SK-N-SH (cell line): ENCODE data around the gene TMEM218. TPM values are rescaled to one million over a fixed set of nuclear protein-coding genes. Genes with fewer than 3 reads are reported as not detected.

Experiments
- CTCF ChIA-PET: fragments of 300-600, 350-600 bp; formaldehyde crosslinking; extraction: SDS; loops from one replicate; lab custom pipeline; 2021; lab: Yijun Ruan, JAX
- POLR2A ChIA-PET: fragments of 350-600 bp; sonication (Branson Sonifier 250); formaldehyde crosslinking; extraction: SDS; loops from one replicate; lab custom pipeline; 2020; ENCODE audit warnings: antibody characterized with exemption, inconsistent platforms; lab: Yijun Ruan, JAX
- DNase-seq: peaks from one replicate; pipeline ENCODE4 v3.0.0; 2012
- H2AFZ ChIP-seq: fragments of 200-600 bp; sonication (generic); 2 replicates; pipeline ENCODE4 v1.8.1; 2016; ENCODE audit warnings: antibody characterized with exemption, mild to moderate bottlenecking, low read depth
- H3F3A ChIP-seq: fragments of 200-600 bp; sonication (generic); replicated peaks from 2 replicates; pipeline ENCODE3; 2016; ENCODE audit warnings: antibody characterized with exemption, mild to moderate bottlenecking; ENCODE audit not compliant: insufficient read depth
- H3K27ac ChIP-seq, 2 experiments: fragments of 200-500 bp in 1 of 2; fragments of 200-600 bp in 1 of 2; sonication (Bioruptor generic) in 1 of 2; sonication (generic), shearing (Covaris generic) in 1 of 2; 2 replicates each; pipeline versions ENCODE4 v1.5.1 to v1.6.1; 2014 to 2016; ENCODE audit warnings: low read depth in 2 of 2, inconsistent platforms in 1 of 2, low read length in 1 of 2, mild to moderate bottlenecking in 1 of 2, mixed read lengths in 1 of 2
- H3K27me3 ChIP-seq: fragments of 200-600 bp; sonication (generic), shearing (Covaris generic); 2 replicates; pipeline ENCODE4 v1.6.1; 2016; ENCODE audit warnings: mixed run types; ENCODE audit not compliant: insufficient read depth
- H3K36me3 ChIP-seq, 2 experiments: fragments of 200-500 bp in 1 of 2; fragments of 200-600 bp in 1 of 2; sonication (Bioruptor generic) in 1 of 2; sonication (generic) in 1 of 2; replicated peaks in 1 of 2; 2 replicates each; pipeline versions ENCODE3 to v1.5.1; 2014 to 2016; ENCODE audit warnings: low read length in 1 of 2, mild to moderate bottlenecking in 1 of 2; ENCODE audit not compliant: insufficient read depth in 2 of 2, control insufficient read depth in 1 of 2
- H3K4me1 ChIP-seq, 2 experiments: fragments of 200-500 bp in 1 of 2; fragments of 200-600 bp in 1 of 2; sonication (Bioruptor generic) in 1 of 2; sonication (generic), shearing (Covaris generic) in 1 of 2; 2 replicates each; pipeline versions ENCODE4 v1.5.1 to v1.6.1; 2014 to 2016; ENCODE audit warnings: low read depth in 1 of 2, low read length in 1 of 2, mixed run types in 1 of 2; ENCODE audit not compliant: insufficient read depth in 2 of 2, control insufficient read depth in 1 of 2
- H3K4me2 ChIP-seq: fragments of 200-600 bp; sonication (generic), shearing (Covaris generic); 2 replicates; pipeline ENCODE4 v1.6.1; 2017; ENCODE audit warnings: mixed run types
- H3K4me3 ChIP-seq, 2 experiments: fragments of 200-500 bp in 1 of 2; fragments of 200-600 bp in 1 of 2; sonication (Bioruptor generic) in 1 of 2; sonication (generic), shearing (Covaris generic) in 1 of 2; 2 replicates each; pipeline versions ENCODE4 v1.5.1 to v1.8.1; 2014 to 2016; ENCODE audit warnings: low read depth in 2 of 2, inconsistent platforms in 1 of 2, low read length in 1 of 2, mild to moderate bottlenecking in 1 of 2, mixed read lengths in 1 of 2, moderate library complexity in 1 of 2
- H3K79me2 ChIP-seq: fragments of 200-600 bp; sonication (generic); 2 replicates; pipeline ENCODE4 v1.8.1; 2017; ENCODE audit warnings: mild to moderate bottlenecking; ENCODE audit not compliant: insufficient read depth
- H3K9ac ChIP-seq: fragments of 200-600 bp; sonication (generic); 2 replicates; pipeline ENCODE4 v1.6.1; 2017; ENCODE audit warnings: mixed run types
- H3K9me2 ChIP-seq: fragments of 200-600 bp; sonication (generic); 2 replicates; pipeline ENCODE4 v1.6.1; 2017; ENCODE audit warnings: mixed run types
- H3K9me3 ChIP-seq: fragments of 200-600 bp; sonication (generic); 2 replicates; pipeline ENCODE4 v1.6.1; 2017; ENCODE audit warnings: mixed run types, mild to moderate bottlenecking, moderate library complexity
- H4K20me1 ChIP-seq: fragments of 200-600 bp; sonication (generic); 2 replicates; pipeline ENCODE4 v1.6.1; 2017; ENCODE audit warnings: mild to moderate bottlenecking, mixed run types; ENCODE audit not compliant: insufficient read depth
- CHD2 ChIP-seq: fragments of 150-350 bp; IDR thresholded peaks from 2 replicates; pipeline ENCODE4 v1.6.1; 2018; ENCODE audit warnings: low read length; ENCODE audit not compliant: partially characterized antibody
- ELF1 ChIP-seq: IDR thresholded peaks from 2 replicates; pipeline ENCODE4 v1.4.0; 2012
- EZH2phosphoT487 ChIP-seq: fragments of 200-600 bp; sonication (generic); IDR thresholded peaks from 2 replicates; pipeline ENCODE4 v1.6.1; 2017; ENCODE audit warnings: low read depth, mixed run types, mild to moderate bottlenecking, antibody characterized with exemption, moderate library complexity, borderline replicate concordance
- FOSL2 ChIP-seq: IDR thresholded peaks from 2 replicates; pipeline ENCODE4 v1.4.0; 2012; ENCODE audit warnings: low read depth, mild to moderate bottlenecking, moderate library complexity, borderline replicate concordance
- FOXJ3 ChIP-seq: sonication (generic); formaldehyde crosslinking; IDR thresholded peaks from 2 replicates; pipeline ENCODE4 v1.5.1; 2020; ENCODE audit warnings: mild to moderate bottlenecking, missing genetic modification reagents
- FOXM1 ChIP-seq: IDR thresholded peaks from 2 replicates; pipeline ENCODE4 v1.4.0; 2012; ENCODE audit warnings: low read depth, mild to moderate bottlenecking
- GABPA ChIP-seq: IDR thresholded peaks from 2 replicates; pipeline ENCODE4 v1.4.0; 2012; ENCODE audit warnings: low read depth, mild to moderate bottlenecking
- GATA2 ChIP-seq: sonication (generic); formaldehyde crosslinking; IDR thresholded peaks from 2 replicates; pipeline ENCODE4 v1.5.0; 2020; ENCODE audit warnings: mild to moderate bottlenecking, missing genetic modification reagents
- MXI1 ChIP-seq: IDR thresholded peaks from 2 replicates; pipeline ENCODE4 v1.6.1; 2012; ENCODE audit warnings: mild to moderate bottlenecking, low read depth, low read length, improper control_type of control experiment
- NRF1 ChIP-seq: IDR thresholded peaks from 2 replicates; pipeline ENCODE4 v1.6.1; 2012; ENCODE audit warnings: low read depth, mild to moderate bottlenecking, low read length
- POLR2AphosphoS5 ChIP-seq: IDR thresholded peaks from 2 replicates; pipeline ENCODE4 v1.6.1; 2012; ENCODE audit warnings: low read depth, low read length
- RAD21 ChIP-seq: IDR thresholded peaks from 2 replicates; pipeline ENCODE4 v1.6.1; 2012; ENCODE audit warnings: mild to moderate bottlenecking, low read length
- RCOR1 ChIP-seq: fragments of 150-350 bp; IDR thresholded peaks from 2 replicates; pipeline ENCODE4 v1.6.1; 2017; ENCODE audit warnings: antibody characterized with exemption, low read length
- RFX5 ChIP-seq: IDR thresholded peaks from 2 replicates; pipeline ENCODE4 v1.6.1; 2012; ENCODE audit warnings: mild to moderate bottlenecking, improper control_type of control experiment, low read length
- SIN3A ChIP-seq: IDR thresholded peaks from 2 replicates; pipeline ENCODE4 v1.6.1; 2012; ENCODE audit warnings: low read depth, mild to moderate bottlenecking, low read length, moderate library complexity, borderline replicate concordance
- SMC3 ChIP-seq: IDR thresholded peaks from 2 replicates; pipeline ENCODE4 v1.6.1; 2012; ENCODE audit warnings: low read depth, low read length, improper control_type of control experiment
- TCF12 ChIP-seq: IDR thresholded peaks from 2 replicates; pipeline ENCODE4 v1.4.0; 2012
- WGBS: methylation state at CpG from one replicate; pipeline ENCODE4 v1.1.6; 2017; ENCODE audit warnings: low lambda C conversion rate; 5-methylcytosine and 5-hydroxymethylcytosine counted together
- polyA plus RNA-seq, 3 experiments: library from polyadenylated mRNA; depleted of rRNA; stranded (reverse); fragments of >200 nt; gene quantifications; 2 replicates each; pipeline ENCODE4 v1.2.3, GENCODE V29; 2012
- TF ChIP-seq, protein P1 (sequence below): IDR thresholded peaks from 2 replicates; pipeline ENCODE4 v1.6.1; 2012; ENCODE audit warnings: mild to moderate bottlenecking, low read depth, low read length, moderate library complexity
- TF ChIP-seq, protein P2 (sequence below): fragments of 150-350 bp; IDR thresholded peaks from 2 replicates; pipeline ENCODE4 v1.6.1; 2017; ENCODE audit warnings: antibody characterized with exemption, low read length, low read depth, borderline replicate concordance
- TF ChIP-seq, protein P3 (sequence below): IDR thresholded peaks from 2 replicates; pipeline ENCODE4 v1.4.0; 2012; ENCODE audit warnings: low read depth, borderline replicate concordance
- TF ChIP-seq, protein P4 (sequence below): fragments of 150-350 bp; IDR thresholded peaks from 2 replicates; pipeline ENCODE4 v1.6.1; 2016; ENCODE audit warnings: mild to moderate bottlenecking, low read depth, low read length

TMEM218 gene
- polyA plus RNA-seq, 1 of the 3 experiments (the other 2 are of a cell fraction): 36.2 TPM

DNA sequence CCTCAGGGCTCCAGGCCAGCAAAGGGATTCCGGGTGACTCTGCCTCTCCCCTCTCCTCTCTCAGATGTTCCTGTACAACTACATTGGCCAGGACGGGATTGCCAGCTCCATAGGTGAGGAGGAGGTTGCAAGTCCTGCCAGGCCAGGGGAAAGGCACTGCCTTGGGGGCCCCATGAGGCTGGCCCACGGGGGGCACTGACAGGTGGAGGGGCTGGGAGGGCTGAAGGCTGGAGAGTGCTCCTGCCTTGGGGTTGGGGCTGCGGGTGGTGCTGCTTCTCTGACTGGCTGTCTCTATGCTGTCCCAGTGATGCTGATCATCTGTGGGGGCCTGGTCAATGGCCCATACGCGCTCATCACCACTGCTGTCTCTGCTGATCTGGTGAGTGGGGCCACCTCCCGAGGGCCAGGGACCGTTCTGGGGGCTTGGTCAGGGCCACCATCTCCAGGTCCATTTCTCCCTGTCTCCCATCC lies 26.6 kb downstream of the TMEM218 start (continued):
- no peak for TF ChIP-seq FOXJ3
- no peak for TF ChIP-seq GATA2 (CRISPR knock-in tag)
- TF ChIP-seq, protein P1, sequence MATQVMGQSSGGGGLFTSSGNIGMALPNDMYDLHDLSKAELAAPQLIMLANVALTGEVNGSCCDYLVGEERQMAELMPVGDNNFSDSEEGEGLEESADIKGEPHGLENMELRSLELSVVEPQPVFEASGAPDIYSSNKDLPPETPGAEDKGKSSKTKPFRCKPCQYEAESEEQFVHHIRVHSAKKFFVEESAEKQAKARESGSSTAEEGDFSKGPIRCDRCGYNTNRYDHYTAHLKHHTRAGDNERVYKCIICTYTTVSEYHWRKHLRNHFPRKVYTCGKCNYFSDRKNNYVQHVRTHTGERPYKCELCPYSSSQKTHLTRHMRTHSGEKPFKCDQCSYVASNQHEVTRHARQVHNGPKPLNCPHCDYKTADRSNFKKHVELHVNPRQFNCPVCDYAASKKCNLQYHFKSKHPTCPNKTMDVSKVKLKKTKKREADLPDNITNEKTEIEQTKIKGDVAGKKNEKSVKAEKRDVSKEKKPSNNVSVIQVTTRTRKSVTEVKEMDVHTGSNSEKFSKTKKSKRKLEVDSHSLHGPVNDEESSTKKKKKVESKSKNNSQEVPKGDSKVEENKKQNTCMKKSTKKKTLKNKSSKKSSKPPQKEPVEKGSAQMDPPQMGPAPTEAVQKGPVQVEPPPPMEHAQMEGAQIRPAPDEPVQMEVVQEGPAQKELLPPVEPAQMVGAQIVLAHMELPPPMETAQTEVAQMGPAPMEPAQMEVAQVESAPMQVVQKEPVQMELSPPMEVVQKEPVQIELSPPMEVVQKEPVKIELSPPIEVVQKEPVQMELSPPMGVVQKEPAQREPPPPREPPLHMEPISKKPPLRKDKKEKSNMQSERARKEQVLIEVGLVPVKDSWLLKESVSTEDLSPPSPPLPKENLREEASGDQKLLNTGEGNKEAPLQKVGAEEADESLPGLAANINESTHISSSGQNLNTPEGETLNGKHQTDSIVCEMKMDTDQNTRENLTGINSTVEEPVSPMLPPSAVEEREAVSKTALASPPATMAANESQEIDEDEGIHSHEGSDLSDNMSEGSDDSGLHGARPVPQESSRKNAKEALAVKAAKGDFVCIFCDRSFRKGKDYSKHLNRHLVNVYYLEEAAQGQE: no peak
- TF ChIP-seq, all 33 proteins: peak for 0

DNA sequence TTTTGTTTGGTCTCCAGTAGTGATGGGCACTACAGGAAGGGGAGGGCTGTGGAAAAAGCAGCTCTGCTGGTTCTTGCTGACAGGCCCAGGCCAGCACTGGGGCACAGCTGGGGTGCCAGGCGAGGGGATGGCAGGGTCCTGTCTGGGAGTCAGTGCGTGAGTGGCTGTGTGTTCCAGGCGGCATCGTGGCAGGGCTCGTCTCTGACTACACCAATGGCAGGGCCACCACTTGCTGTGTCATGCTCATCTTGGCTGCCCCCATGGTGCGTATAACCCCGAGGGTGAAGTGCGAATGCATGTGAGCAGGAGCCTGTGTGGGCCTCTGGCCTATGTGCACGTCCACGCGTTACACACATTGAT lies 27.4 kb downstream of the TMEM218 start:
- Histone ChIP-seq H2AFZ (no peak overlapping the region), H3K79me2 (no peaks in the 10 kb centered on the region), H3K9me3 (no peaks in the 10 kb centered on the region), H3K4me3 (no peak overlapping the region), H3K27ac (no peak overlapping the region), H3K9ac (no peak overlapping the region), H3K4me1 (no peaks in the 10 kb centered on the region), H3K36me3 (no peaks in the 10 kb centered on the region), H3K27me3 (no peaks in the 10 kb centered on the region), H3F3A (no peaks in the 10 kb centered on the region), H4K20me1 (no peaks in the 10 kb centered on the region), H3K9me2 (no peaks in the 10 kb centered on the region), H3K4me2 (no peak overlapping the region)
- TF ChIP-seq, protein P2, sequence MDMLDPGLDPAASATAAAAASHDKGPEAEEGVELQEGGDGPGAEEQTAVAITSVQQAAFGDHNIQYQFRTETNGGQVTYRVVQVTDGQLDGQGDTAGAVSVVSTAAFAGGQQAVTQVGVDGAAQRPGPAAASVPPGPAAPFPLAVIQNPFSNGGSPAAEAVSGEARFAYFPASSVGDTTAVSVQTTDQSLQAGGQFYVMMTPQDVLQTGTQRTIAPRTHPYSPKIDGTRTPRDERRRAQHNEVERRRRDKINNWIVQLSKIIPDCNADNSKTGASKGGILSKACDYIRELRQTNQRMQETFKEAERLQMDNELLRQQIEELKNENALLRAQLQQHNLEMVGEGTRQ: no peak
- TF ChIP-seq, protein P3, sequence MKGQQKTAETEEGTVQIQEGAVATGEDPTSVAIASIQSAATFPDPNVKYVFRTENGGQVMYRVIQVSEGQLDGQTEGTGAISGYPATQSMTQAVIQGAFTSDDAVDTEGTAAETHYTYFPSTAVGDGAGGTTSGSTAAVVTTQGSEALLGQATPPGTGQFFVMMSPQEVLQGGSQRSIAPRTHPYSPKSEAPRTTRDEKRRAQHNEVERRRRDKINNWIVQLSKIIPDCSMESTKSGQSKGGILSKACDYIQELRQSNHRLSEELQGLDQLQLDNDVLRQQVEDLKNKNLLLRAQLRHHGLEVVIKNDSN: no peak
- TF ChIP-seq FOXM1: no peak
- TF ChIP-seq, protein P4, sequence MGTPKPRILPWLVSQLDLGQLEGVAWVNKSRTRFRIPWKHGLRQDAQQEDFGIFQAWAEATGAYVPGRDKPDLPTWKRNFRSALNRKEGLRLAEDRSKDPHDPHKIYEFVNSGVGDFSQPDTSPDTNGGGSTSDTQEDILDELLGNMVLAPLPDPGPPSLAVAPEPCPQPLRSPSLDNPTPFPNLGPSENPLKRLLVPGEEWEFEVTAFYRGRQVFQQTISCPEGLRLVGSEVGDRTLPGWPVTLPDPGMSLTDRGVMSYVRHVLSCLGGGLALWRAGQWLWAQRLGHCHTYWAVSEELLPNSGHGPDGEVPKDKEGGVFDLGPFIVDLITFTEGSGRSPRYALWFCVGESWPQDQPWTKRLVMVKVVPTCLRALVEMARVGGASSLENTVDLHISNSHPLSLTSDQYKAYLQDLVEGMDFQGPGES: no peak
- no peak for TF ChIP-seq CHD2
- no peak for TF ChIP-seq SIN3A
- TF ChIP-seq SMC3: no peak
- no peak for TF ChIP-seq NRF1
- no peak for TF ChIP-seq ELF1
- no peak for TF ChIP-seq TCF12
- no peak for TF ChIP-seq RFX5
- TF ChIP-seq RCOR1: no peak
- TF ChIP-seq MXI1: no peak
- no peak for TF ChIP-seq POLR2AphosphoS5
- TF ChIP-seq RAD21: no peak
- TF ChIP-seq FOXJ3: no peak
- TF ChIP-seq FOSL2: no peak
- no peak for TF ChIP-seq GABPA
- no peak for TF ChIP-seq EZH2phosphoT487
- 93% methylated on average over 10 of the region's 11 CpGs for WGBS
- ChIA-PET POLR2A (no interaction called here), CTCF (interaction anchor here (0.6 to 2.4 kb wide), 4 partner anchors 57 to 320 kb away, joined by 3 to 12 read pairs (median 7); no protein-coding TSS in a partner anchor)
- DNase-seq: peak; percentile 11
